ENCODE measurements around the gene SOWAHC. TPM values are rescaled to one million over a fixed set of nuclear protein-coding genes. Genes with fewer than 3 reads are reported as not detected.

The SOWAHC gene
- total RNA-seq, 1 donor from 2014 or later: 0.31 TPM

DNA sequence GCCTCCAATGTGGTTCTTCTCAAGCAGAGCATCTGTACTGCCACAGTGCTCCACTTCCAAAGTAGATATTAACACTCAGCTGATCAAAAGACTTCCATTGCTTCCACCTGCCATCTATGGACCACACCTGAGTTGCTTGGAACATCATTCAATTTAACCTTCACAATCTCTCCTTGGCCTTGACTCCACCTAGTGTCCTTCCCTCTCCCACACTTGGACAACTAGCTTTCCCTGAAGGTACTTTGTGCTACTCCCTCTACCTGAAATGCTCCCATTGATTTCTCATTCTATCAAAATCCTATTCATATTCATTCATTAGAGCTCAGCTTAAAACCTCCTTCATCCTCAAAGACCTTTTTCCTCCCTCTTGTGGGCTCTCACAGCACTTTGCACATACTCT, 48.7 kb downstream of the SOWAHC start:
- Mint-ChIP-seq H3K27ac (no peak overlapping the region), H3K27me3 (ENCODE audit: insufficient read depth) (peaks cover 11% of the 10 kb centered on the region), H3K4me1 (ENCODE audit: low read depth) (no peaks in the 10 kb centered on the region), H3K9me3 (no peaks in the 10 kb centered on the region), H3K4me3 (no peak overlapping the region), H3K36me3 (ENCODE audit: low read depth) (no peaks in the 10 kb centered on the region)
- DNase-seq (ENCODE audit: low spot score): no peak
- intact Hi-C loops (cut with micrococcal nuclease): loop anchor here (5.0 kb wide), 1 partner anchor 116 kb away; no protein-coding TSS in a partner anchor

DNA sequence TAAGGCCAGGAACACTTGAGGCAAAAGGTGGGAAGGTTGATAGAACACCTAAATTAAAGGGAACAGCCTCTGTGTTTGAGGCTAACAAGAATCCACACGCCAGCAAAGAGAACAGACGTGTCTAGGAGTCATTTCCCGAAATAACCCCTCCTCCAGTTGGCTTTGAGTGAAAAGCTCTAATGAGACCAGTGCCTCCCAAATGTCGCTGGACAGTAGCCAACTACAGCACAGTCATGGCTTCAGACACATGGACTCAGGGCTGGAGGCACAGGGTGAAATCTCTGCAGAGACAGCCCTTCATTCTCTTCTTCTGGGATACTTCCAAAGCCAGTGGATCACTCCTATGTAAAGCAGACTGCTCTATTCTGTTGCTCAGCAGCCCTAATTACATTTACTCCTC, 49.6 kb downstream of the SOWAHC start:
- no peaks in the 10 kb centered on the region for H3K36me3 Mint-ChIP-seq (ENCODE audit: low read depth)
- H3K9me3 Mint-ChIP-seq: no peaks in the 10 kb centered on the region
- intact Hi-C loops (cut with micrococcal nuclease): loop anchor here (5.0 kb wide), 1 partner anchor 116 kb away; no protein-coding TSS in a partner anchor

DNA sequence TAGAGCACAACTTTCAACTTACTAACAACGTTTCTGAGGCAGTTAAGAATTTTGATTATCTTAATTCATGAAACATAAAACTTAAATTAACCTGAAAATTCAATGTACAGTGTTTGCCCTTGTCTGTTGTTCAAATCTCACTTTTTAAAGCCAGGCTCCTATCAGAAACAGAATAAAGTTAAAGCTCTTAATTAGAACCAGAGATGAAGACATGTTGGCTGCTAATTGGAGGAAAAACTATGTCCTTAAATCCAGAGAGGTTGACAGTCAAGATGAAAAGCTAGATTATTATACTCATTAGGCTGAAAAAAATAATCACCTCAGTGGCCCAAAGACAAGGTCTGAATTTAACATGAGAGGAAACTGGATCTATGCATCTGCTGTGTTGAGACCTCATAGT, 52.3 kb downstream of the SOWAHC start:
- intact Hi-C loops (cut with micrococcal nuclease): no loop called here
- H3K27ac Mint-ChIP-seq: no peak overlapping the region

More for the DNA sequence above, 49.6 kb downstream of the SOWAHC start:
- Mint-ChIP-seq H3K4me1 (ENCODE audit: low read depth) (no peaks in the 10 kb centered on the region), H3K4me3 (no peak overlapping the region), H3K27me3 (ENCODE audit: insufficient read depth) (peaks cover 11% of the 10 kb centered on the region), H3K27ac (no peak overlapping the region)
- DNase-seq (ENCODE audit: low spot score): no peak

More for the DNA sequence above, 52.3 kb downstream of the SOWAHC start:
- Mint-ChIP-seq H3K36me3 (ENCODE audit: low read depth) (no peaks in the 10 kb centered on the region), H3K4me1 (ENCODE audit: low read depth) (no peaks in the 10 kb centered on the region), H3K27me3 (ENCODE audit: insufficient read depth) (peaks cover 15% of the 10 kb centered on the region), H3K4me3 (no peak overlapping the region), H3K9me3 (no peaks in the 10 kb centered on the region)
- no peak for DNase-seq (ENCODE audit: low spot score)

Other genes with a start within 250 kb of the SOWAHC start
- gene SEPTIN10, start 398 bp upstream of the SOWAHC start, total RNA-seq: 0.13 and 0.66 TPM in 2 replicates
- gene RGPD5, start 179.9 kb downstream of the SOWAHC start, total RNA-seq: 30.2 and 36.8 TPM in 2 replicates

All from activated T-helper 1 cell treated with anti-CD3 and anti-CD28 coated beads, Interleukin-12 subunit alpha, Interleukin-12 subunit beta, Interleukin-2, Interleukin-4 antibody, amounts not matched to agents 30 ng/mL and 10 ng/mL and 1 ng/mL, durations not matched to agents 14 hours and 24 hours and 36 hours (primary cell).